CD14-positive monocyte (primary cell): ENCODE data around the gene CCDC121. TPM values are rescaled to one million over a fixed set of nuclear protein-coding genes. Genes with fewer than 3 reads are reported as not detected.

Source experiments
- DNase-seq, 3 donors: peaks; one replicate each; pipeline ENCODE4 v3.0.0-alpha.2; 2011 to 2022
- H2AFZ ChIP-seq: 2 replicates; pipeline ENCODE4 v1.6.0; 2012; ENCODE audit warnings: mild to moderate bottlenecking, low read depth, low read length, inconsistent platforms; ENCODE audit not compliant: insufficient read depth, poor library complexity, severe bottlenecking
- H3K27ac ChIP-seq, 2 donors: 1 replicate in 1 of 2; 2 replicates in 1 of 2; pipeline ENCODE4 v1.5.1; 2012 to 2013; ENCODE audit warnings: low read length in 2 of 2, control low read depth in 1 of 2, inconsistent platforms in 1 of 2, low read depth in 1 of 2, mild to moderate bottlenecking in 1 of 2
- H3K27me3 ChIP-seq, 2 donors: one replicate each; pipeline versions ENCODE4 v1.6.0 to v1.6.1; 2011 to 2013; ENCODE audit warnings: low read length in 2 of 2; ENCODE audit not compliant: control insufficient read depth in 2 of 2, insufficient read depth in 2 of 2
- H3K36me3 ChIP-seq, 2 donors: replicated peaks in 1 of 2; 1 replicate in 1 of 2; 2 replicates in 1 of 2; pipeline versions ENCODE4 v1.5.1 to v1.6.1; 2012 to 2013; ENCODE audit warnings: low read length in 2 of 2, control low read depth in 1 of 2, inconsistent platforms in 1 of 2, mild to moderate bottlenecking in 1 of 2; ENCODE audit not compliant: insufficient read depth in 2 of 2, control insufficient read depth in 1 of 2
- H3K4me1 ChIP-seq, 2 donors: 1 replicate in 1 of 2; 2 replicates in 1 of 2; pipeline versions ENCODE4 v1.5.1 to v1.6.1; 2012 to 2013; ENCODE audit warnings: low read length in 2 of 2, control low read depth in 1 of 2, inconsistent platforms in 1 of 2, mild to moderate bottlenecking in 1 of 2, moderate library complexity in 1 of 2; ENCODE audit not compliant: insufficient read depth in 2 of 2, control insufficient read depth in 1 of 2
- H3K4me2 ChIP-seq: replicated peaks from 2 replicates; pipeline ENCODE3; 2012; ENCODE audit warnings: low read length, moderate library complexity, mild to moderate bottlenecking; ENCODE audit not compliant: poor library complexity, severe bottlenecking; ENCODE audit errors: extremely low read depth
- H3K4me3 ChIP-seq, 3 experiments: fragments of 200-600 bp in 1 of 3; sonication (generic) in 1 of 3; replicated peaks in 1 of 3; 1 replicate in 2 of 3; 2 replicates in 1 of 3; pipeline ENCODE4 v1.5.1; 2011 to 2013; ENCODE audit warnings: low read length in 3 of 3, mild to moderate bottlenecking in 3 of 3, control low read depth in 2 of 3, low read depth in 2 of 3, inconsistent platforms in 1 of 3, moderate library complexity in 1 of 3
- H3K79me2 ChIP-seq: 2 replicates; pipeline ENCODE4 v1.6.0; 2012; ENCODE audit warnings: mild to moderate bottlenecking, control low read depth, inconsistent platforms, low read length, moderate library complexity; ENCODE audit not compliant: insufficient read depth
- H3K9ac ChIP-seq: 2 replicates; pipeline ENCODE4 v1.6.0; 2017; ENCODE audit warnings: low read length, mild to moderate bottlenecking; ENCODE audit not compliant: insufficient read depth, poor library complexity, severe bottlenecking
- H3K9me3 ChIP-seq, 2 donors: replicated peaks in 1 of 2; 1 replicate in 1 of 2; 2 replicates in 1 of 2; pipeline versions ENCODE4 v1.5.1 to v1.6.1; 2012 to 2013; ENCODE audit warnings: low read length in 2 of 2, control low read depth in 1 of 2; ENCODE audit not compliant: control insufficient read depth in 1 of 2, insufficient read depth in 1 of 2
- H4K20me1 ChIP-seq: 2 replicates; pipeline ENCODE4 v1.6.0; 2012; ENCODE audit warnings: mild to moderate bottlenecking, low read length, control low read depth, moderate library complexity; ENCODE audit not compliant: insufficient read depth
- H3K27ac Mint-ChIP-seq, 7 donors: one replicate each; pipeline ENCODE4 v1.8.0; 2020; ENCODE audit warnings: mild to moderate bottlenecking in 7 of 7, mixed read lengths in 7 of 7, moderate library complexity in 6 of 7, inconsistent platforms in 2 of 7
- H3K27me3 Mint-ChIP-seq, 3 donors: one replicate each; pipeline ENCODE4 v1.8.0; 2021 to 2022; ENCODE audit warnings: low read depth in 3 of 3, mild to moderate bottlenecking in 3 of 3, mixed read lengths in 3 of 3, moderate library complexity in 3 of 3, inconsistent platforms in 1 of 3
- H3K36me3 Mint-ChIP-seq, 2 donors: one replicate each; pipeline ENCODE4 v1.8.0; 2020; ENCODE audit warnings: mixed read lengths in 2 of 2, inconsistent platforms in 1 of 2, mild to moderate bottlenecking in 1 of 2
- H3K4me1 Mint-ChIP-seq: one replicate; pipeline ENCODE4 v1.8.0; 2020; ENCODE audit warnings: mild to moderate bottlenecking, mixed read lengths
- H3K4me3 Mint-ChIP-seq, 2 donors: one replicate each; pipeline ENCODE4 v1.8.0; 2020; ENCODE audit warnings: mild to moderate bottlenecking in 2 of 2, mixed read lengths in 2 of 2, moderate library complexity in 1 of 2
- H3K9me3 Mint-ChIP-seq, 7 donors: one replicate each; pipeline ENCODE4 v1.8.0; 2020 to 2022; ENCODE audit warnings: mixed read lengths in 7 of 7, mild to moderate bottlenecking in 6 of 7, moderate library complexity in 6 of 7, inconsistent platforms in 2 of 7
- WGBS: methylation state at CpG from one replicate; pipeline ENCODE4 v1.1.5; 2013; ENCODE audit warnings: missing lambda C conversion rate; ENCODE audit not compliant: insufficient coverage; 5-methylcytosine and 5-hydroxymethylcytosine counted together
- intact Hi-C, 2 donors: fragments of 100-400 bp; cut with micrococcal nuclease; formaldehyde crosslinking; loops; one replicate each; pipeline versions ENCODE4 v1.15.0 to v1.15.1; 2023
- polyA plus RNA-seq, 3 donors: library from polyadenylated mRNA; depleted of rRNA in 1 of 3; unstranded in 2 of 3; stranded (reverse) in 1 of 3; fragments of 300-500 nt in 2 of 3; fragments of >200 nt in 1 of 3; fragmentation: Illumina TruSeq in 2 of 3; gene quantifications; 1 replicate in 2 of 3; 2 replicates in 1 of 3; pipeline ENCODE4 v1.2.3, GENCODE V29; 2012 to 2021
- TF ChIP-seq, protein P1 (sequence below): fragments of 200-600 bp; IDR thresholded peaks from one replicate; pipeline ENCODE4 v1.8.0; 2022; ENCODE audit warnings: antibody characterized with exemption, mild to moderate bottlenecking

Gene CCDC121
- polyA plus RNA-seq, 3 donors: 0.22 to 0.61 (median 0.53) TPM

DNA sequence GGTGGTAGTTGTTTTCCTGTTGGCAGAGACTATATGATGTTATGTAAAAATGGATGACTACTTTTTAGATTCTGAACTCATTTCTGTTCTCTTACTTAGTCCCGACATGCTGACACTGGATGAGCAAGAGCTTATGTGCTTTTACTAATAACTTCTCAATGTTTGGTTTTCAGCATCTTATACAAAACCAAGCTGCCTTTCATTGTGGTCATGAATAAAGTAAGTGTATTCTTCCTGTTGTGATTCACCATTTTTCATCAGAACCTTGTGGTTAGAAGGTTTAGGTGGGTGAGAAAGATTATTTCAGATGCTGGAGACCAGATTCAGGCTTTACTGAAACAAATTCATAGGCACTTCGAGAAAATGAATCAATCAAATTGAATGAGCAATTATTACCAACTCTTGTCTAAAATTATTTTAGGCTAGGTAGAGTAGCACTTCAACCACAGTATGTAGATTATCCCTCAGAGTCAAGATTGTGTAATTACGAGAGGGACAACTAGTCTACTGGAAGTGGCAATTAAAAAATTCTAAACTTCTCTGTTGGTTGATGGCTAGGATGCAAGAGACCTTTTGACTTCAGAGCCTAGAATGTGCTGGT, 9.3 kb upstream of the CCDC121 start:
- Histone ChIP-seq H3K27ac (no peak overlapping the region), H3K36me3 (peaks cover 92 to 95% of the 10 kb centered on the region in 2 donors), H2AFZ (no peak overlapping the region), H3K79me2 (no peaks in the 10 kb centered on the region), H3K9me3 (no peaks in the 10 kb centered on the region), H3K27me3 (no peaks in the 10 kb centered on the region), H3K4me3 (no peak overlapping the region), H3K9ac (no peak overlapping the region), H3K4me1 (no peaks in the 10 kb centered on the region), H4K20me1 (no peaks in the 10 kb centered on the region), H3K4me2 (no peak overlapping the region)
- TF ChIP-seq, protein P1, sequence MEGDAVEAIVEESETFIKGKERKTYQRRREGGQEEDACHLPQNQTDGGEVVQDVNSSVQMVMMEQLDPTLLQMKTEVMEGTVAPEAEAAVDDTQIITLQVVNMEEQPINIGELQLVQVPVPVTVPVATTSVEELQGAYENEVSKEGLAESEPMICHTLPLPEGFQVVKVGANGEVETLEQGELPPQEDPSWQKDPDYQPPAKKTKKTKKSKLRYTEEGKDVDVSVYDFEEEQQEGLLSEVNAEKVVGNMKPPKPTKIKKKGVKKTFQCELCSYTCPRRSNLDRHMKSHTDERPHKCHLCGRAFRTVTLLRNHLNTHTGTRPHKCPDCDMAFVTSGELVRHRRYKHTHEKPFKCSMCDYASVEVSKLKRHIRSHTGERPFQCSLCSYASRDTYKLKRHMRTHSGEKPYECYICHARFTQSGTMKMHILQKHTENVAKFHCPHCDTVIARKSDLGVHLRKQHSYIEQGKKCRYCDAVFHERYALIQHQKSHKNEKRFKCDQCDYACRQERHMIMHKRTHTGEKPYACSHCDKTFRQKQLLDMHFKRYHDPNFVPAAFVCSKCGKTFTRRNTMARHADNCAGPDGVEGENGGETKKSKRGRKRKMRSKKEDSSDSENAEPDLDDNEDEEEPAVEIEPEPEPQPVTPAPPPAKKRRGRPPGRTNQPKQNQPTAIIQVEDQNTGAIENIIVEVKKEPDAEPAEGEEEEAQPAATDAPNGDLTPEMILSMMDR: no peak
- H3K27ac Mint-ChIP-seq: peak overlapping the region in 2 of 7 donors; percentile 12 to 75
- no peak overlapping the region for H3K4me3 Mint-ChIP-seq
- no CpG with 5 or more reads among the region's 3 CpGs for WGBS
- H3K36me3 Mint-ChIP-seq: peaks cover 76 to 89% of the 10 kb centered on the region in 2 donors
- no peak for DNase-seq
- H3K27me3 Mint-ChIP-seq: no peaks in the 10 kb centered on the region
- intact Hi-C loops: no loop called here
- H3K9me3 Mint-ChIP-seq: no peaks in the 10 kb centered on the region
- no peaks in the 10 kb centered on the region for H3K4me1 Mint-ChIP-seq

DNA sequence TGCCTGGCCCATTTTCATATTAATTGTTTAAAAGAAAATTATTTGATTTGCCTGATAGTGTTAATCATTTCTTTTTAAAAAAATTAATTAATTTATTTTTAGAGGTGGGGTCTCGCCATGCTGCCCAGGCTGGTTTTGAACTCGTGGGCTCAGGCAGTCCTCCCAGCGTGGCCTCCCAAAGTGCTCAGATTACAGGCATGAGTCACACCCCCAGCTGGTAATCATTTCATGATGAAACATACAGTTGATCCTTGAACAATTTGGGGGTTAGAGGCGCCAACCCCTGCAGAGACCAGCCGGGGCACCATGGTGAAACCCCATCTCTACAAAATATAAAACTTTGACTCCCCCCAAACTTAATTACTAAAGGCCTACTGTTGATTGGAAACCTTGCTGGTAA, 8.0 kb upstream of the CCDC121 start:
- H3K27me3 Mint-ChIP-seq: no peaks in the 10 kb centered on the region
- peak overlapping the region in 1 of 7 donors; percentile 31 for H3K27ac Mint-ChIP-seq
- no peaks in the 10 kb centered on the region for H3K4me1 Mint-ChIP-seq
- no peak overlapping the region for H3K4me3 ChIP-seq
- no peaks in the 10 kb centered on the region for H3K9me3 ChIP-seq
- peaks cover 75 to 87% of the 10 kb centered on the region in 2 donors for H3K36me3 Mint-ChIP-seq
- H3K27ac ChIP-seq: no peak overlapping the region
- no peak overlapping the region for H3K9ac ChIP-seq
- H3K4me3 Mint-ChIP-seq: no peak overlapping the region
- 83% methylated on average over 1 of the region's 5 CpGs for WGBS
- H4K20me1 ChIP-seq: no peaks in the 10 kb centered on the region
- H3K27me3 ChIP-seq: no peaks in the 10 kb centered on the region
- no peak overlapping the region for H3K4me2 ChIP-seq
- H3K9me3 Mint-ChIP-seq: no peaks in the 10 kb centered on the region
- TF ChIP-seq, protein P1: no peak
- no peaks in the 10 kb centered on the region for H3K4me1 ChIP-seq
- intact Hi-C loops: no loop called here
- DNase-seq: no peak
- H2AFZ ChIP-seq: no peak overlapping the region
- peaks cover 95 to 98% of the 10 kb centered on the region in 2 donors for H3K36me3 ChIP-seq
- H3K79me2 ChIP-seq: peaks cover 3% of the 10 kb centered on the region
